Inflammatory macrophage treated with lipopolysaccharide for 4 hours (primary cell): ENCODE data around the gene KLF4.
"Not testable (repeated sequence)": the region's sequence is repeated elsewhere in the genome, so short reads cannot be mapped to it uniquely, and the experiment has no call there.

Source experiments
- DNase-seq: peaks from one replicate; pipeline ENCODE4 v3.0.0-alpha.2; 2020

Gene KLF4

GRCh38 chr9:107489687-107490605 lies at the start of gene KLF4:
TSS of gene KLF4 (minus strand) at chr9:107489769. CDS start at chr9:107489172, 597 bp downstream.
- peak; percentile 95 for DNase-seq

GRCh38 chr9:107536462-107536861 lies 46.9 kb upstream of the KLF4 start:
- no peak for DNase-seq

GRCh38 chr9:107534510-107535078 lies 45.0 kb upstream of the KLF4 start:
- no peak for DNase-seq

GRCh38 chr9:107530679-107531078 lies 41.1 kb upstream of the KLF4 start:
- peak; percentile 75 for DNase-seq

- no peak for DNase-seq
These were observed 39.1 kb upstream of the KLF4 start for GRCh38 chr9:107528686-107529085.

GRCh38 chr9:107523539-107523938 lies 34.0 kb upstream of the KLF4 start:
- no peak for DNase-seq

GRCh38 chr9:107520186-107520585 lies 30.6 kb upstream of the KLF4 start:
- DNase-seq = no peak

- no peak for DNase-seq
These were observed 28.7 kb upstream of the KLF4 start for GRCh38 chr9:107518037-107518807.

- DNase-seq = peak; percentile 73
These were observed 24.0 kb upstream of the KLF4 start for GRCh38 chr9:107513464-107514100.

- DNase-seq = peak; percentile 87
These were observed 15.3 kb upstream of the KLF4 start for GRCh38 chr9:107504585-107505455.

- no peak for DNase-seq
These were observed 12.9 kb upstream of the KLF4 start for GRCh38 chr9:107502464-107502863.

GRCh38 chr9:107500421-107501200 lies 11.0 kb upstream of the KLF4 start:
- DNase-seq = not testable (repeated sequence)

- DNase-seq = no peak
These were observed 7.4 kb upstream of the KLF4 start for GRCh38 chr9:107496976-107497375.

GRCh38 chr9:107492381-107492970 lies 2.9 kb upstream of the KLF4 start:
- no peak for DNase-seq

GRCh38 chr9:107491081-107492053 lies 1.8 kb upstream of the KLF4 start:
- no peak for DNase-seq

- not testable (repeated sequence) for DNase-seq
These were observed 1.0 kb upstream of the KLF4 start for GRCh38 chr9:107490606-107490970.

GRCh38 chr9:107489144-107489673 lies 360 bp downstream of the KLF4 start:
- DNase-seq = no peak

- DNase-seq = peak; percentile 87
These were observed 1.0 kb downstream of the KLF4 start for GRCh38 chr9:107488375-107489143.
